H1 (cell line): ENCODE data around the gene CYP27B1. TPM values are rescaled to one million over a fixed set of nuclear protein-coding genes. Genes with fewer than 3 reads are reported as not detected.

Experiments
- CEBPB ChIP-seq: IDR thresholded peaks from 2 replicates; pipeline ENCODE4 v1.6.1; 2012; ENCODE audit warnings: low read depth, low read length
- CHD7 ChIP-seq: fragments of 300-600 bp; sonication (generic); IDR thresholded peaks from 2 replicates; pipeline ENCODE4 v1.7.1; 2012; ENCODE audit warnings: low read length, moderate library complexity, mild to moderate bottlenecking, inconsistent platforms; ENCODE audit not compliant: insufficient replicate concordance
- CREB1 ChIP-seq: IDR thresholded peaks from 2 replicates; pipeline ENCODE4 v1.6.1; 2012; ENCODE audit warnings: inconsistent platforms
- CTCF ChIP-seq, 3 experiments: IDR thresholded peaks; 1 replicate in 2 of 3; 2 replicates in 1 of 3; pipeline versions ENCODE4 v1.5.1 to v1.6.1; 2011; ENCODE audit warnings: low read length in 3 of 3, mild to moderate bottlenecking in 3 of 3, inconsistent platforms in 2 of 3, low read depth in 1 of 3, moderate library complexity in 1 of 3; ENCODE audit not compliant: insufficient read depth in 1 of 3; ENCODE audit errors: control extremely low read depth in 1 of 3
- MAFK ChIP-seq: IDR thresholded peaks from 2 replicates; pipeline ENCODE4 v1.6.1; 2012; ENCODE audit warnings: low read depth, mild to moderate bottlenecking, improper control_type of control experiment, low read length
- NRF1 ChIP-seq: IDR thresholded peaks from 2 replicates; pipeline ENCODE4 v1.6.1; 2011; ENCODE audit warnings: mild to moderate bottlenecking, low read depth, low read length, improper control_type of control experiment
- TCF12 ChIP-seq: IDR thresholded peaks from 2 replicates; pipeline ENCODE4 v1.6.1; 2011; ENCODE audit warnings: low read depth, mild to moderate bottlenecking, low read length
- ZNF274 ChIP-seq: IDR thresholded peaks from 2 replicates; pipeline ENCODE4 v1.7.0; 2012; ENCODE audit warnings: low read length, borderline replicate concordance; ENCODE audit errors: extremely low read depth
- polyA plus RNA-seq, 7 experiments: library from polyadenylated mRNA; depleted of rRNA in 3 of 7; stranded (reverse) in 5 of 7; unstranded in 2 of 7; fragments of >200 nt in 5 of 7; fragments of 200-250 nt in 2 of 7; gene quantifications; 1 replicate in 5 of 7; 2 replicates in 1 of 7; 4 replicates in 1 of 7; pipeline versions ENCODE4 v1.2.1 to v1.2.3, GENCODE V29; 2011 to 2013; ENCODE audit warnings: missing spikeins in 2 of 7, mixed read lengths in 2 of 7
- total RNA-seq: library from RNA; stranded (reverse); fragmentation: NEBNext Ultra II Directional; extraction: Animal tissue kit (Norgen Biotek cat#: 25700); gene quantifications from 2 replicates; pipeline ENCODE4 v1.2.1, GENCODE V29; 2021

The CYP27B1 gene
- total and polyA plus RNA-seq, 2 of the 8 experiments (the other 6 are each of a cell fraction or from before 2014, with no cell fraction given) = 2.9 to 3.3 TPM

- TF ChIP-seq CHD7 (no peak), CTCF (IDR thresholded peaks at IDR 0.05; ENCODE audit: control extremely low read depth in 1 of 3, insufficient read depth in 1 of 3, low read depth in 1 of 3, low read length in 3 of 3) (no peak), TCF12 (no peak), CEBPB (no peak), NRF1 (no peak), CREB1 (no peak; the same call in 1 of the 2 replicates), ZNF274 (no peak), MAFK (no peak)
These were observed 12.3 kb downstream of the CYP27B1 start, which contains the start of gene MARCHF9 (continued) for GRCh38 chr12:57754411-57755193.
